Measurements from ENCODE around the gene SSB.

DNA sequence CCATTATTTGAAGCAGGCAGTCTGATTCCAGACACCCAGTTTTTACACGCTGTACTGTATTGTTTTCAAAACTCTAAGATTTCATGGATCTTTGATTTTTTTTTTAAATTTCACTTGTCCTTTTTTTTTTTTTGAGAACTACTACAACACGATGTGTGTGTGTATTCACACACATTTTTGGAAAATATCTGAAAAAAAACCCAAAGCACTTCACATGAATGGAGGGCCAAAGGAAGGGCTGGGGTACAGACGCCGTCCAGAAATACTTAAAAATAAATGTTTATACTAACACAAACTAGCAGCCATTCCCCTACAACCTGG is 314 bp upstream of the SSB start:
- TF ChIP-seq, protein P1, sequence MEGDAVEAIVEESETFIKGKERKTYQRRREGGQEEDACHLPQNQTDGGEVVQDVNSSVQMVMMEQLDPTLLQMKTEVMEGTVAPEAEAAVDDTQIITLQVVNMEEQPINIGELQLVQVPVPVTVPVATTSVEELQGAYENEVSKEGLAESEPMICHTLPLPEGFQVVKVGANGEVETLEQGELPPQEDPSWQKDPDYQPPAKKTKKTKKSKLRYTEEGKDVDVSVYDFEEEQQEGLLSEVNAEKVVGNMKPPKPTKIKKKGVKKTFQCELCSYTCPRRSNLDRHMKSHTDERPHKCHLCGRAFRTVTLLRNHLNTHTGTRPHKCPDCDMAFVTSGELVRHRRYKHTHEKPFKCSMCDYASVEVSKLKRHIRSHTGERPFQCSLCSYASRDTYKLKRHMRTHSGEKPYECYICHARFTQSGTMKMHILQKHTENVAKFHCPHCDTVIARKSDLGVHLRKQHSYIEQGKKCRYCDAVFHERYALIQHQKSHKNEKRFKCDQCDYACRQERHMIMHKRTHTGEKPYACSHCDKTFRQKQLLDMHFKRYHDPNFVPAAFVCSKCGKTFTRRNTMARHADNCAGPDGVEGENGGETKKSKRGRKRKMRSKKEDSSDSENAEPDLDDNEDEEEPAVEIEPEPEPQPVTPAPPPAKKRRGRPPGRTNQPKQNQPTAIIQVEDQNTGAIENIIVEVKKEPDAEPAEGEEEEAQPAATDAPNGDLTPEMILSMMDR (conservative IDR thresholded peaks at IDR 0.05; ENCODE audit: low read depth, low read length) = no peak
- TF ChIP-seq EZH2 (IDR thresholded peaks at IDR 0.05; ENCODE audit: low read length, unreplicated experiment) = no peak

Measured in PC-3 (cell line).